ENCODE measurements around the gene KIAA0825.

Gene KIAA0825

GRCh38 chr5:94283093-94283492, 335.3 kb downstream of the KIAA0825 start:
- DNase-seq = no peak

GRCh38 chr5:94281236-94281801, 337.1 kb downstream of the KIAA0825 start:
- DNase-seq = no peak

- DNase-seq = no peak
Observed at GRCh38 chr5:94276751-94277150, 341.7 kb downstream of the KIAA0825 start.

DNA sequence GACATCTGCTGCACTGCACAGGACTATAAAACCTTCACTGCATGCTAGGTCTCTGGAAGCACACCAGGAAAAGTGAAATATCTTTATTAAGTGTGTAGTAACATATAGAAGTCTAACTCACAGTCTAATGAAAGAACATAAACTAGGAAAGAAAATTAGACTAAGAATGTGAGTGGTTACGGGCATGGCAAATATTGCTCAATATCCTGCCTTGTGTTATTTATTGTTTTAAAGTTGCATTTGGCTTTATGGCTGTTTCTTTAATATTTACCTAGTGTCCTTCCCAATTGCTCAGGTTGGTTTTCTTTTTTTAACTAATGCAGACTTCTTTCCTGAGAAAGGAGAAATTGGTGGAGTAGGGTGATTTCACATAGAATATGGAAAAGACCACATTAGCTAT, 342.4 kb downstream of the KIAA0825 start:
- no peak for DNase-seq

DNA sequence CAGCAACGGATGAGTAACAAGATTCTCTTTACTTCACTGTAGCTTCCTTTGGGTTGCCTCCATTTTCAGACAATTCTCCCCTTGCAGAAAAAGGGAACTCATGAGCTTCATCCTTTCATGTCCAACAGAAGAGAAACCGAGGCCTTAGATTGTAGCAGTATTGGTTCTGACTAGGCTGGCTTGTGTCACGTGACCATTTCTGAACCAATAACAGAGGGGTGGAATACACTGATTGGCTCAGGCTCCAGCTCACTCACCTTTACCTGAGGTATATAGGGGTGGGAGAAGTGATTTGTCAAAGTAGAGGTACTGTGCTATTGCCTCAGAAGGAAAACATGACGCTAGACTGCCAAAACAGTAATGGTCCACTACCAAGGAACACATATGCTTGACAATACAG, 343.7 kb downstream of the KIAA0825 start:
- no peak for DNase-seq

GRCh38 chr5:94268226-94268625, 350.2 kb downstream of the KIAA0825 start:
- DNase-seq = no peak

DNA sequence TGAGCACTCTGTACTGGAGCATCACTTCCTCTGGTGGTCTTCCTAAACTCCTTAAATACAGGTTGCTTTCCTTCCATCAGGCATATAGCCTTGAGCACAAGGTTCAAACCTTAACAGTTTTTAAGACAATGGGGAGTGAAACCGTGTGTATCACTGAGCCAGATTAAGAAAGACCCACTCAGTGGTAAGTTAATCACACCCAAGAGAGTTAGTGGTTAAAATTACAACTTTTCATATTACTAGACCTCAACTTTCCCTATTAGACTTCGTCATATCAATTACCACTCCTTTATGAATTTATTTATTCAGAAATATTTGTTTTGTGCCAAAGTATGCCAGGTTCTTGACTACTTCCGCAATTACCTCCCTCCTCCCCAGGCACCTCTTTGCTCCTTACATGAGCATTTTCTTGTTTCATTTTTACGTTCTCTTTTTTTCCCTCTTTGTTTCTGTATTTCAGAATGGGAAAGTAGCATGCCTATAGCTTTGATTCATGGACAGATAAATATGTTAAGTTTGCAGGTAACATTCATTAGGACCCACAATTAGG, 351.0 kb downstream of the KIAA0825 start:
- no peak for DNase-seq

- no peak for DNase-seq
Observed at GRCh38 chr5:94266170-94266569, 352.2 kb downstream of the KIAA0825 start.

DNA sequence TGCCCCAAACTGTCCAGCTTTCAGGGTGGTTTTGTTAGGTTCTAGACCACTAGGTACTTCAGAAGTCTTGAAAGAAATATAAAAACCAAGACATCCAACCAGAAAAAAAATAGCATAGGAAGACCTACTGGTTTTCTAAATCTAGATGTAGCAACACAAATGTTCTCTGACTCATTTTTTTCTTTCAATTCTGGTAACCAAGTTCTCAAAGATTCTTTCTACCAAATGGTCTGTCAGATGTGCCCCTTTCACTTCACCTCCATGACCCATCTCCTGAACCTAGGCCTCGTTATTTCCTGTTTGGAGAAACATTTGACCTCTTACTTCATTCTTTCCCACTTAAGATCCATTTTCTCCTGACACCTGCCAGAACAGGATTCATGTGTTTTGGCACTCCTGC, 355.3 kb downstream of the KIAA0825 start:
- DNase-seq = no peak

GRCh38 chr5:94260096-94260495, 358.3 kb downstream of the KIAA0825 start:
- DNase-seq = no peak

DNA sequence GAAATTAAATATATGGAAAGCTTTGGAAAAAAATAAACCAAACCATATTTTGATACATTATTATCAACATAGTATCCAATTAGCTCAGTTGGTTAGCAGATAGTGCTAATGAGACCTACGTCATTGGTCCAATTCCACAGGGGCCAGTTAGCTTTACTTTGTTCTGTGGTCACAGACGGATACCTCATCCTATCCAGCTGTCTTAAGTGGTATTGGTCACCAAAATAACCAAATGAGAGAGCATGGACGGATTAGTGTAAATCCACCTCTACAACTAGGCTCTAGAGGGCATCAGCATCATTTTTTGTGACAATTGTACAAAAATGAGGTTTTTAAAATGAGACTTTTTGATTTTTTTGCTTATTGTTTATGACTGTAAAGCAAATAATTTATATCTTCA, 364.2 kb downstream of the KIAA0825 start:
- no peak for DNase-seq

DNA sequence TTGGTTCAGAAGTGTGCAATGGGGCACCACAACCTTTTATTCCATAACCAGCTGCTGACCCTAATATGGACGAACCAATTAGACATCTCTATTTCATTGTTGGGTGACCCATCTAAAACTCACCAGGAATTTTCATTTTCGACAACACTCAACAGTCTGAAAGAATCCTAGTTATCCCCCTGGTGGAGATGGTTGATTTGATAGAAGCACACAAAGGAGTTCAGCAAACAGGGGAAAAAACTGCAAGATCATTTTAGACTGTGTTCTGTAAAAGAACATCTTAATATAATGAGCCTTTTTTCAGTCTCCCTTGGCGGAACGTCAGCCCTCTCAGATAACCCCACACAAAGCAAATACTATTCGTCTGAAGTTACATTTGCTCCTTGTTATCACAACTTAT, 367.4 kb downstream of the KIAA0825 start:
- no peak for DNase-seq

- DNase-seq = no peak
Observed at GRCh38 chr5:94249430-94249829, 369.0 kb downstream of the KIAA0825 start.

- DNase-seq = no peak
Observed at GRCh38 chr5:94248175-94248875, 370.1 kb downstream of the KIAA0825 start.

DNA sequence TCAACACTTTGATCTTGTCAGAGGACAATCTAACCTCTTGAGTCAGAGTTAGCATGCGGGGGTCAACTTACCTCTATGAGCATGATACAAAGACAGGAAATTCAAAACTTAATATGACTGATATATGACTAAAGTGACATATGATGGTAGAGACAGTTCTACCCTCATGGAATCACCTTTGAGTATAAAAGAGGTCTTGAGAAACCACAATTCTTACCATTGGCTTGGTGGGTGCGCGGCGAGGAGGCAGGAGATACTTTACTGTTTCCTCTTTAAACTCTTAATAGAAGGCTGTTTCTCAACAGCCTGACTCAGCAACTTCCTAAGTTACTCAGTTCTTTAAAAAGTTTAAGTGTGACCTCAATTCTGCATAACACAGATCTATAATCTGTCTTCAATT, 372.8 kb downstream of the KIAA0825 start:
- DNase-seq = no peak

- no peak for DNase-seq
Observed at GRCh38 chr5:94244921-94245320, 373.5 kb downstream of the KIAA0825 start.

GRCh38 chr5:94243612-94244011, 374.8 kb downstream of the KIAA0825 start:
- DNase-seq = no peak

- DNase-seq = peak; percentile 50
Observed at GRCh38 chr5:94240993-94241651, 377.3 kb downstream of the KIAA0825 start.

- peak; percentile 74 for DNase-seq
Observed at GRCh38 chr5:94240596-94240992, 377.8 kb downstream of the KIAA0825 start.

DNA sequence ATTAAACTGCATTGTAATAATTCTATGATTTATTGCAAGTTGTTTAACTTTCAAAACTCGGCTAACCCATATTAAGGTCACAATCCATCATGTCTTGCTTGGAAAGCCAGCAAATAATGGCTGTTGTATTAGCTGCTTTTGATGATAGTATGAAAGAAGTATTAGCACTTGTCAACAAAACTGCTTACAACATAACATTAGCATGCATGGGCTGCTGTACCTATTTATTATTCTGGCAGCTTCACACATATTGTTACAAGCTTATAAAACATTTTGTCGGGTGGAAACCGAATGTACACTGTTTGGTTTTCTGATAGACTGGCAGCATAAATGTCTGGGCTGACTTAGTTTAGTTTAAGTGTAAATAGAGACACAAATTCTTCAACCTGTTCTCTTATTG, 378.3 kb downstream of the KIAA0825 start:
- no peak for DNase-seq

GRCh38 chr5:94239266-94239665, 379.1 kb downstream of the KIAA0825 start:
- no peak for DNase-seq

GRCh38 chr5:94234987-94235386, 383.4 kb downstream of the KIAA0825 start:
- DNase-seq = no peak

DNA sequence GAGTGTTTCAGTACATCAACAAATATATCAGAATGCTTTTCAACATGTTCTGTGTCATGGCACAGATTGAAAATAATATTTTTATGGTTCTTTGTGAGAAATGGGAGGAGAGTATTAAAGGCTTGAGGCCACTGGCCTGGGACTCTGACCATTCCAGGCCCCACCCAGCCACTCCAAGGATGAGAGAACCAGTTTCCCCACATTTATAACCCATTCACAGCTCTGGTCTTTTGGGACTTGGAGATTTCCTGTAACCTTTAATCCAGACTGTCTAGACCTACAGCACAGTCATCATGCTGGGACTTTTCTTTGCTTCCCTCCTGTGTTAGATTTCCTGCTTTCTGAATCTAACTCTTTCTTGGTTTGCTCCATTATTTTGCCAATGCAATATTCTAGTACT, 389.6 kb downstream of the KIAA0825 start:
- DNase-seq = no peak

GRCh38 chr5:94223235-94223634, 395.2 kb downstream of the KIAA0825 start:
- DNase-seq = no peak

All from NCI-H82 (cell line).